Gastroesophageal sphincter (tissue), 3 donors: Measurements from ENCODE around the gene UBIAD1.

ENCODE experiments used
- CTCF ChIP-seq, 4 experiments: fragments of 200-600 bp in 2 of 4; fragments of 450-650 bp in 2 of 4; sonication (generic) in 1 of 4; IDR thresholded peaks; one replicate each; pipeline ENCODE4 v1.5.1; 2017 to 2019; ENCODE audit warnings: antibody characterized with exemption in 4 of 4, mild to moderate bottlenecking in 2 of 4, moderate library complexity in 2 of 4
- EP300 ChIP-seq: sonication (generic); formaldehyde crosslinking; IDR thresholded peaks from one replicate; pipeline ENCODE4 v1.6.1; 2017; ENCODE audit warnings: antibody characterized with exemption, mild to moderate bottlenecking
- POLR2A ChIP-seq, 2 donors: fragments of 450-650 bp; IDR thresholded peaks; one replicate each; pipeline ENCODE4 v1.6.1; 2017; ENCODE audit warnings: antibody characterized with exemption in 2 of 2, mild to moderate bottlenecking in 2 of 2, moderate library complexity in 1 of 2
- POLR2AphosphoS5 ChIP-seq: sonication (generic); formaldehyde crosslinking; IDR thresholded peaks from one replicate; pipeline ENCODE4 v1.6.1; 2017; ENCODE audit warnings: antibody characterized with exemption

GRCh38 chr1:11328444-11328843, 55.4 kb downstream of the UBIAD1 start:
- TF ChIP-seq POLR2A (IDR thresholded peaks at IDR 0.05) (no peak), POLR2AphosphoS5 (no peak), CTCF (IDR thresholded peaks at IDR 0.05) (no peak), EP300 (no peak)
